ENCODE results near the gene TFF1. TPM values are rescaled to one million over a fixed set of nuclear protein-coding genes. Genes with fewer than 3 reads are reported as not detected.

Gene TFF1
- total RNA-seq, 1 donor from 2014 or later, result not detected

GRCh38 chr21:42393443-42393950 lies 27.2 kb upstream of the TFF1 start:
- Mint-ChIP-seq H3K36me3 (ENCODE audit: low read depth) (no peaks in the 10 kb centered on the region), H3K27me3 (peaks cover 7% of the 10 kb centered on the region)

GRCh38 chr21:42392731-42393442 lies 26.6 kb upstream of the TFF1 start:
- Mint-ChIP-seq H3K36me3 (ENCODE audit: low read depth) (no peaks in the 10 kb centered on the region), H3K27me3 (peaks cover 7% of the 10 kb centered on the region)
- POLR2A ChIA-PET, result interaction anchor here (0.5 to 1.1 kb wide), 3 partner anchors 12 to 261 kb away, joined by 3 read pairs; partner anchors contain the start of gene PDE9A

More at GRCh38 chr21:42393443-42393950, 27.2 kb upstream of the TFF1 start:
- H3K9me3 Mint-ChIP-seq, result no peaks in the 10 kb centered on the region
- H3K27ac Mint-ChIP-seq, result peak overlapping the region; percentile 4
- ChIA-PET POLR2A (interaction anchor here (0.8 to 1.1 kb wide), 2 partner anchors 11 to 21 kb away, joined by 3 read pairs; no protein-coding TSS in a partner anchor), CTCF (no interaction called here)
- no peak for DNase-seq
- intact Hi-C loops (cut with micrococcal nuclease), result loop anchor here (2.0 kb wide), 1 partner anchor 21 kb away; no protein-coding TSS in a partner anchor
- H3K4me3 Mint-ChIP-seq, result peak overlapping the region; percentile 22
- ATAC-seq (ENCODE audit: low read depth), result no peak
- no peak for TF ChIP-seq CTCF (IDR thresholded peaks at IDR 0.05)
- peaks cover 35% of the 10 kb centered on the region for H3K4me1 Mint-ChIP-seq

GRCh38 chr21:42391297-42391696 lies 25.0 kb upstream of the TFF1 start:
- Mint-ChIP-seq H3K4me1 (peaks cover 30% of the 10 kb centered on the region), H3K9me3 (no peaks in the 10 kb centered on the region), H3K27me3 (peaks cover 5% of the 10 kb centered on the region), H3K27ac (no peak overlapping the region), H3K4me3 (no peak overlapping the region), H3K36me3 (ENCODE audit: low read depth) (no peaks in the 10 kb centered on the region)
- DNase-seq, result no peak
- intact Hi-C loops (cut with micrococcal nuclease), result no loop called here
- POLR2A ChIA-PET, result no interaction called here
- ATAC-seq (ENCODE audit: low read depth), result no peak
- CTCF ChIA-PET, result no interaction called here
- no peak for TF ChIP-seq CTCF (IDR thresholded peaks at IDR 0.05)

More at GRCh38 chr21:42392731-42393442, 26.6 kb upstream of the TFF1 start:
- ATAC-seq (ENCODE audit: low read depth), result peak; percentile 83
- no peak for DNase-seq
- intact Hi-C loops (cut with micrococcal nuclease), result loop anchor here (2.0 kb wide), 1 partner anchor 22 kb away; no protein-coding TSS in a partner anchor
- H3K4me3 Mint-ChIP-seq, result peak overlapping the region; percentile 22
- CTCF ChIA-PET, result interaction anchor here (0.8 kb wide), 1 partner anchor 23 kb away, joined by 3 read pairs; no protein-coding TSS in a partner anchor
- no peak for TF ChIP-seq CTCF (IDR thresholded peaks at IDR 0.05)
- H3K4me1 Mint-ChIP-seq, result peaks cover 35% of the 10 kb centered on the region
- H3K27ac Mint-ChIP-seq, result peak overlapping the region; percentile 4
- no peaks in the 10 kb centered on the region for H3K9me3 Mint-ChIP-seq

GRCh38 chr21:42390696-42391095 lies 24.4 kb upstream of the TFF1 start:
- no peak overlapping the region for H3K27ac Mint-ChIP-seq
- H3K4me3 Mint-ChIP-seq, result no peak overlapping the region
- H3K27me3 Mint-ChIP-seq, result peaks cover 5% of the 10 kb centered on the region
- ChIA-PET CTCF (no interaction called here), POLR2A (no interaction called here)
- DNase-seq, result no peak
- no peak for ATAC-seq (ENCODE audit: low read depth)
- no peaks in the 10 kb centered on the region for H3K9me3 Mint-ChIP-seq
- no peaks in the 10 kb centered on the region for H3K36me3 Mint-ChIP-seq (ENCODE audit: low read depth)
- intact Hi-C loops (cut with micrococcal nuclease), result no loop called here
- peaks cover 34% of the 10 kb centered on the region for H3K4me1 Mint-ChIP-seq
- TF ChIP-seq CTCF (IDR thresholded peaks at IDR 0.05), result no peak

- Mint-ChIP-seq H3K9me3 (no peaks in the 10 kb centered on the region), H3K4me1 (peaks cover 39% of the 10 kb centered on the region), H3K36me3 (ENCODE audit: low read depth) (no peaks in the 10 kb centered on the region), H3K27me3 (peaks cover 5% of the 10 kb centered on the region), H3K27ac (no peak overlapping the region), H3K4me3 (no peak overlapping the region)
- TF ChIP-seq CTCF (IDR thresholded peaks at IDR 0.05), result no peak
- intact Hi-C loops (cut with micrococcal nuclease), result no loop called here
- CTCF ChIA-PET, result no interaction called here
- no peak for ATAC-seq (ENCODE audit: low read depth)
- POLR2A ChIA-PET, result no interaction called here
- DNase-seq, result no peak
These were observed 23.9 kb upstream of the TFF1 start for GRCh38 chr21:42390193-42390592.

All from activated B cell treated with CpG ODN at 0.5 μM for 24 hours (primary cell).